Measurements from ENCODE around the gene PSMC3.
A peak's percentile ranks its signal among the peaks of the same experiment; 100 is the strongest.

The PSMC3 gene

GRCh38 chr11:47415949-47416472 is 10.2 kb downstream of the PSMC3 start:
- H3K4me3 ChIP-seq (ENCODE audit: low read depth, low read length), result no peak overlapping the region
- TF ChIP-seq, protein P1, sequence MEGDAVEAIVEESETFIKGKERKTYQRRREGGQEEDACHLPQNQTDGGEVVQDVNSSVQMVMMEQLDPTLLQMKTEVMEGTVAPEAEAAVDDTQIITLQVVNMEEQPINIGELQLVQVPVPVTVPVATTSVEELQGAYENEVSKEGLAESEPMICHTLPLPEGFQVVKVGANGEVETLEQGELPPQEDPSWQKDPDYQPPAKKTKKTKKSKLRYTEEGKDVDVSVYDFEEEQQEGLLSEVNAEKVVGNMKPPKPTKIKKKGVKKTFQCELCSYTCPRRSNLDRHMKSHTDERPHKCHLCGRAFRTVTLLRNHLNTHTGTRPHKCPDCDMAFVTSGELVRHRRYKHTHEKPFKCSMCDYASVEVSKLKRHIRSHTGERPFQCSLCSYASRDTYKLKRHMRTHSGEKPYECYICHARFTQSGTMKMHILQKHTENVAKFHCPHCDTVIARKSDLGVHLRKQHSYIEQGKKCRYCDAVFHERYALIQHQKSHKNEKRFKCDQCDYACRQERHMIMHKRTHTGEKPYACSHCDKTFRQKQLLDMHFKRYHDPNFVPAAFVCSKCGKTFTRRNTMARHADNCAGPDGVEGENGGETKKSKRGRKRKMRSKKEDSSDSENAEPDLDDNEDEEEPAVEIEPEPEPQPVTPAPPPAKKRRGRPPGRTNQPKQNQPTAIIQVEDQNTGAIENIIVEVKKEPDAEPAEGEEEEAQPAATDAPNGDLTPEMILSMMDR (IDR thresholded peaks at IDR 0.05; ENCODE audit: low read depth, low read length, missing control alignments), result no peak
- DNase-seq (ENCODE audit: low read depth), result peak; percentile 93
- in situ Hi-C loops (cut with HindIII; ENCODE audit: low sequenced_read_pairs), result no loop called here

- DNase-seq (ENCODE audit: low read depth), result no peak
- in situ Hi-C loops (cut with HindIII; ENCODE audit: low sequenced_read_pairs), result no loop called here
- TF ChIP-seq, protein P1 (IDR thresholded peaks at IDR 0.05; ENCODE audit: low read depth, low read length, missing control alignments), result no peak
- H3K4me3 ChIP-seq (ENCODE audit: low read depth, low read length), result no peak overlapping the region
Measured at GRCh38 chr11:47415091-47415854, 11.0 kb downstream of the PSMC3 start.

DNA sequence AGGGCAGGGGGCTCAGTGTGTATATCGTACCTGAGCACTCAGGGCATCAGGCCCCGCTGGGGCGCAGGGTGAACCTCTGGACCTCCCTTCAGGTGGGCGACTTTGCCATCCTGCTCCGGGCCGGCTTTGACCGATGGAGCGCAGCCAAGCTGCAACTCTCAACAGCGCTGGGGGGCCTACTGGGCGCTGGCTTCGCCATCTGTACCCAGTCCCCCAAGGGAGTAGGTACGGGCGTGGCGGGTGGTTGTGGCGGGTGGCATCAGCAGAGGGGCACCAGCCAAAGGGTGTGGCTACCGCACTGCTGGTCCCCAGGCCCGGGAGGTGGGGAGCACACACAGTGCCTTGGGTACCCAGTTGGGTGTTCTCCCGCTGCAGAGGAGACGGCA is 11.6 kb downstream of the PSMC3 start:
- TF ChIP-seq, protein P1 (IDR thresholded peaks at IDR 0.05; ENCODE audit: low read depth, low read length, missing control alignments), result no peak
- H3K4me3 ChIP-seq (ENCODE audit: low read depth, low read length), result no peak overlapping the region
- in situ Hi-C loops (cut with HindIII; ENCODE audit: low sequenced_read_pairs), result no loop called here
- DNase-seq (ENCODE audit: low read depth), result no peak

DNA sequence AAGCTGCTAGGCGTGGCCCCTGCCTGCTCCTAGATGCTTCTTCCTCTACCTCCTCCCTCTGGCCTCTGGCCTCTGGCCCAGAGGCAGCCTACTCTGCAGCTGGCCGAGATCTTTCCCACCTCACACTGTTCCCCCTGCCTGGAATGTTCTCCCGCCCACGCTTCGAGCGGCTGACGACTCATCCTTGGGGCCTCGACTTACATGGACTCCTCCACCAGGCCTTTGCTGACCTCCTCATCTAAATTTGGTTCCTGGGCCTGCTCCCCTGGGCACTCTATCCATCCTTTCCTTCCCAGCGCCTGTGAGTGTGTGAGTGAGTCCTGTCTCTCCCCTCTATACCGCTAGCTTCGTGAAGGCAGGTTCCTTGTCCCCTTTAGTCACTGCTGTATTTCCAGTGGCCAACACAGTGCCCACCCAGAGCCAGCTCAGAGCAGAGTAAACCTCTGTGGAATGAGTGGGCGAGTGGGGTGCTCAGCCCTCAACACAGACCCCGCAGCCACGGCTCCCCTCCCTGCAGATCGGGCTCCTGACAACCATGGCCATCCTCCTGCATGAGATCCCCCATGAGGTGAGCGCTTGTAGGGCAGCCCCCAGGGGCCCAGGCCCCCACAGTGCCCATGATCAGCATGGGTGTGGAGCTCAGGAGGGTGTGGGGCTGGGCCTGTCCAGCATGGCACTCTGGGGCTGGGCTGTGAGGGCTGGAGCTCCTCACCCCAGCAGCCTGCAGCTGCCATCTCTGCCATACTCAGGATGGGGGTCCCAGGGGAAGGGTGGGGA is 12.1 kb downstream of the PSMC3 start:
- TF ChIP-seq, protein P1 (IDR thresholded peaks at IDR 0.05; ENCODE audit: low read depth, low read length, missing control alignments), result no peak
- no peak overlapping the region for H3K4me3 ChIP-seq (ENCODE audit: low read depth, low read length)
- in situ Hi-C loops (cut with HindIII; ENCODE audit: low sequenced_read_pairs), result no loop called here
- no peak for DNase-seq (ENCODE audit: low read depth)

DNA sequence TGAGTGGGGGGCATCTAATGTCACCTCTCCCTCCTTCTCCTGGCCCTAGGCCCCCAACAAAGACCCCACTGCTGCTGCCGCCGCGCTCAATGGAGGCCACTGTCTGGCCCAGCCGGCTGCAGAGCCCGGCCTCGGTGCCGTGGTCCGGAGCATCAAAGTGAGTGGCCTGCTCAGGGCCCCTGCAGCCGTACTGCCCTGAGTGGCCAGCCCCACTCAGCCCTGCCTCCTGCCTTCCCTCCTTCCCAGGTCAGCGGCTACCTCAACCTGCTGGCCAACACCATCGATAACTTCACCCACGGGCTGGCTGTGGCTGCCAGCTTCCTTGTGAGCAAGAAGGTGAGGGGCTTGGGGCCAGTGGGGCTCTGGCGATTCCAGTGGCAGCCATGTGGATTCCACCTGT is 12.9 kb downstream of the PSMC3 start:
- H3K4me3 ChIP-seq (ENCODE audit: low read depth, low read length), result no peak overlapping the region
- no peak for DNase-seq (ENCODE audit: low read depth)
- in situ Hi-C loops (cut with HindIII; ENCODE audit: low sequenced_read_pairs), result no loop called here
- TF ChIP-seq, protein P1 (IDR thresholded peaks at IDR 0.05; ENCODE audit: low read depth, low read length, missing control alignments), result no peak

- no peak overlapping the region for H3K4me3 ChIP-seq (ENCODE audit: low read depth, low read length)
- TF ChIP-seq, protein P1 (IDR thresholded peaks at IDR 0.05; ENCODE audit: low read depth, low read length, missing control alignments), result peak; percentile 79
- in situ Hi-C loops (cut with HindIII; ENCODE audit: low sequenced_read_pairs), result no loop called here
- DNase-seq (ENCODE audit: low read depth), result no peak
Measured at GRCh38 chr11:47411884-47412746, 14.1 kb downstream of the PSMC3 start.

Data from astrocyte of the cerebellum (primary cell).